GM12891 (cell line): Measurements from ENCODE around the gene CLDN24.
"Not testable (repeated sequence)": the region's sequence is repeated elsewhere in the genome, so short reads cannot be mapped to it uniquely, and the experiment has no call there.

Experiments
- DNase-seq: peaks from one replicate; pipeline ENCODE4 v3.0.0; 2011; ENCODE audit warnings: low spot score; ENCODE audit not compliant: insufficient read length
- FAIRE-seq: peaks from 2 replicates; lab custom pipeline; 2011; peaks lifted over from hg19 to GRCh38; lab: Jason Lieb, UNC
- PAX5 ChIP-seq: IDR thresholded peaks from 2 replicates; pipeline ENCODE4 v1.6.1; 2011; ENCODE audit warnings: low read length, moderate library complexity, mild to moderate bottlenecking; ENCODE audit not compliant: insufficient read depth, severe bottlenecking
- POLR2A ChIP-seq: IDR thresholded peaks from 2 replicates; pipeline ENCODE4 v1.6.1; 2011; ENCODE audit warnings: low read depth, low read length, control low read depth
- POLR2AphosphoS5 ChIP-seq: IDR thresholded peaks from 2 replicates; pipeline ENCODE4 v1.6.1; 2011; ENCODE audit warnings: low read depth, low read length, control low read depth
- POU2F2 ChIP-seq: IDR thresholded peaks from 2 replicates; pipeline ENCODE4 v1.6.1; 2011; ENCODE audit warnings: low read depth, mild to moderate bottlenecking, control low read depth, low read length, moderate library complexity
- SPI1 ChIP-seq: IDR thresholded peaks from 2 replicates; pipeline ENCODE4 v1.6.1; 2011; ENCODE audit warnings: low read depth, low read length, control low read depth
- TAF1 ChIP-seq: IDR thresholded peaks from 2 replicates; pipeline ENCODE4 v1.6.1; 2011; ENCODE audit warnings: low read depth, low read length, control low read depth

The CLDN24 gene

DNA sequence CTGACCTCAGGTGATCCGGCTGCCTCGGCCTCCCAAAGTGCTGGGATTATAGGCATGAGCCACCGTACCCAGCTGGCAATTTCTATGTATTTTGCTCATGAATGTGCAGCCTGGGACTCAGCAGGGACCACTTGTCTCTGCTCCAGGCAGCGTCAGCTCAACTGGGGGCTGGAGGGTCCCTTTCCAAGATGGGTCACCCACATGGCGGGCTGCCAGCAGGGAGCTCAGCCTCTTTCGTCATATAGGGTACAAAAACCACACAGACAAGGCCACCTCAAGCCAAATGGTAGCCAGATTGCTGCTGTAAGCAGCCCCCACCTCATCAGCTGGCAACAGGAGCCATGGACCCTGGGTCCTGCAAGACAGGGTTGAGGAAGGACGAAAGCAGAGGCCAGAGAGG is 2.4 kb upstream of the CLDN24 start:
- TF ChIP-seq POU2F2 (no peak), TAF1 (no peak), POLR2A (no peak), PAX5 (no peak), SPI1 (no peak), POLR2AphosphoS5 (no peak)
- FAIRE-seq (no peak), DNase-seq (no peak)

DNA sequence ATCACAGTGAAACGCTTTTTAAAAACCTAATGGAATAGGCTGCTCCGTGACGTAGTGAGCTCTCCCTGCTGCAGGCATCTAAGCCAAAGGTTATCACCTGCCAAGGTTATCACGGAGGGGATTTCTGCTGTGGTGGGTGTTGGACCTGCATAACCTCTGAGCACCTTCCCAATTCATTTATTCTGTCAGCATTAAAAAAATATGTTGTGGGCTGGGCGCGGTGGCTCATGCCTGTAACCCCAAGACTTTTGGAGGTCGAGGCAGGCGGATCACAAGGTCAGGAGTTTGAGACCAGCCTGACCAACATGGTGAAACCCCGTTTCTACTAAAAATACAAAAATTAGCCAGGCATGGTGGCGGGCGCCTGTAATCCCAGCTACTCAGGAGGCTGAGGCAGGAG is 1.8 kb upstream of the CLDN24 start:
- not testable (repeated sequence) for DNase-seq, FAIRE-seq

DNA sequence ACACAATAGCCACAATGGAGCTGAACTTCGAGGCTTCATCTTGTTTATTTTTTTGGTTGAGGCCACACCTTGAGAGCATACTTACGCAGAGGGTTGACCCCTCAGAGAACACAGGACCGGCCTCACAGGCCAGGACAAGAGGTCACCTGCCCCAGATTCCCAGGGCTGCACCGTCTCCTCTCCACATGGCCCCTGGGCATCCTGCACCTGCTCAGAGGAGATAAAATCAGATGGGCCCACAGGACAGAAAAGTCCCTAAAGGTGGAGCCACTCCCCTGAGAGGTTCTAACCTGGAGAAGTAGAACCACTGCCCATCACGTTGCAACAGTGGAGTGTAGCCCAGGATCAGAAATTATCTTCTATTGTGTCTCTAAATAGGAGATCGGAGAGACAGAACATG is 1.1 kb upstream of the CLDN24 start:
- DNase-seq (no peak), FAIRE-seq (no peak)
- TF ChIP-seq PAX5, result no peak
- no peak for TF ChIP-seq POLR2AphosphoS5
- no peak for TF ChIP-seq POLR2A
- no peak for TF ChIP-seq POU2F2
- no peak for TF ChIP-seq SPI1
- TF ChIP-seq TAF1, result no peak

DNA sequence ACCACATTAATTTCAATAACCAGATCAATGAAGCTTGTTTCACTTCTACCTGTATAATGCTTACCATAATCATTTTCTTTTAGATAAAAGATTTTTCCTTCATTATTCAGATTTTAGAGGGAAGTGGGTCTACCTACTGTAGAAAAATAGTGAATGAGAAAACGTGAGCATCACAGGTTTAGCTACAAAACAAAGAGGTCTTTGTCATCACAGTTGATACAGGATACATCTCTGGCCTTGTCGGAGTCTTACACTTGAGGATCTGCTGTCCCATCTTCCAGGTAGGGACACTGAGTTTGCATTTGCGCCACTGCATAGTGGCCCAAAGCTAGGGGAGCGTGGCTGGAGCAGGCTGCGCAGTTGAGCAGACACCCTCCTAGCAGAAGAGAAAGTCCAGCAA is 710 bp downstream of the CLDN24 start:
- DNase-seq, result no peak
- TF ChIP-seq POU2F2 (no peak), TAF1 (no peak)
- FAIRE-seq, result no peak

DNA sequence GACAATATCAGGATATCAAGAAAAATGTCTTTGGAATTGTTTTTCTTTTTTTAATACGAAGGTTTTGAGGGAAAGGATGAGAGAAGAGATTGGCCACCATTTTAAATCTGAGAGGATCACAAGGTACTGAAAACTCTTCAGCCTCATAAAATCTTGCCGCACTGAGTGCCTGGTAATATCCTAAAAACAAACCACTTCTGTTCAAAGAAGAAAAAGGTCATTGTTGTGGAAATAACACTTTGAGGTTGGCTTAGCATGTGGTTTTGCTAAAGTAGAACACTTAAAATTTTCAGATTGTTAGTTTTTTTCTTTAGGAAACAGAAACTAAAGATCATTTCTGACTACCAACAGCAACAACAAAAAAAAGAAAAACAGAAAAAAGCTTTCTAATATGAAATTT is 1.1 kb downstream of the CLDN24 start:
- no peak for DNase-seq
- FAIRE-seq, result no peak
- TF ChIP-seq PAX5 (no peak), TAF1 (no peak), POU2F2 (no peak), POLR2AphosphoS5 (no peak), POLR2A (no peak), SPI1 (no peak)

DNA sequence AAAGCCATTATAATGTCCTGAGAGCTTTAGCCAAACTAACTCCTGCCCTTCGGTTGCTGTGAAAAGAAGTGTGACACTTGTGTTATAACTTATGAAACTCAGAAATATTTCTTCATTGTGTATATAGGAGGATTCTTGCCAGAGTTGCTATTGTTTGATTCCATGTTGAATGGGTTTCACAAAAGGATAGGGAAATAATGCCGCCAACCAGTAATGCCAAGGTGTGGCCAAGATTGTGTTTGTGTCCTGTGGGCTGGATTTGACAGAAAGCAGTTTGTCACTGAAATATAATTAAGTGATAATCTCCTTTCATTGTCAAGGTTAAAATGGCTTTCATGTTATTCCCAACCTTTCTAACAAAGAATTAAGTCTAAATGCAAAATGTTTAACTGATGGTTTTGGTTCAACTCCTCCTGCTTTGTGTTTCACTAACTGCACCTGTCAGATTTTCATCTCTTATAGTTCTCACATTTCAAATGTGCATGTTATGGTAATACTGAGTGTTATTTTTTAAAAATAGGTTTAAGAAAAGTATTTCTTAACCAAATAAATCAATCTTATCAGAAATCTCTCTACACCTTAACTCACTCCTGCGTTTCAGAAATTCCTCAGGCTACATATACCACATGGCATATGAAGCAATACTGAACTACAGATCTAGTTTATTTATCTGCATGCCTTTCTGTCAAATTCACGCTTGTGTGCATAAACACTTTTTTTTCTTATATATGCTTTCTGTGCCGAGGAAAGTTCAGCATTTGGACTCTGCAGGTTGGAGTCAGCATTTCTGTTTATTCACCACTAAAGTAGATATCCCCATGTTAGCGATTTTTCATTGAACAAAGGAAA is 1.8 kb downstream of the CLDN24 start, which contains the start of gene CLDN22:
CLDN22 (minus strand) TSS at position 66 of the 849 bp plus-strand sequence; CDS start at position 8, 58 bp downstream.
- no peak for TF ChIP-seq POLR2AphosphoS5
- no peak for TF ChIP-seq POU2F2
- no peak for TF ChIP-seq TAF1
- TF ChIP-seq SPI1, result no peak
- TF ChIP-seq PAX5, result no peak
- no peak for TF ChIP-seq POLR2A
- DNase-seq (no peak), FAIRE-seq (no peak)

DNA sequence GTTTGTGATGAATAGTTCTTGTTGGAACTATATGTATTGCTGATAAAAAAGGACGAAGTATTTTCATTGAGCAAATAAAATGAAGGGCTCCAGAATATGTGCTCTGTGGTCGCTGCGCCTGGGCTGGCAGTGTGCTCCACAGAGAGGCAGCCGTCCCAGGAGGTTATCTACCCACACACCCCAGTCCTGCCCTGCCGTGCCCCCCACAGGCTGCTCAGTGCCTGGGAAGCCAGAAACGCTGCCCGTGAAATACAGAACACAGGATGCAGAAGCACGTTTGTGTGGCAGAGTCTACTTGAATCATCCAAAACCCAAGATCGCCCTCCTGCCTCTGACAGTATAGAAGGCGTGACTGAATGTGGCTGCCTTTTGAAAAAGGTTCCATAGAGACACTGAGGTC is 3.6 kb downstream of the CLDN24 start:
- FAIRE-seq (no peak), DNase-seq (no peak)
- TF ChIP-seq PAX5, result no peak
- TF ChIP-seq TAF1, result no peak
- no peak for TF ChIP-seq SPI1
- TF ChIP-seq POU2F2, result no peak
- no peak for TF ChIP-seq POLR2A
- TF ChIP-seq POLR2AphosphoS5, result no peak

DNA sequence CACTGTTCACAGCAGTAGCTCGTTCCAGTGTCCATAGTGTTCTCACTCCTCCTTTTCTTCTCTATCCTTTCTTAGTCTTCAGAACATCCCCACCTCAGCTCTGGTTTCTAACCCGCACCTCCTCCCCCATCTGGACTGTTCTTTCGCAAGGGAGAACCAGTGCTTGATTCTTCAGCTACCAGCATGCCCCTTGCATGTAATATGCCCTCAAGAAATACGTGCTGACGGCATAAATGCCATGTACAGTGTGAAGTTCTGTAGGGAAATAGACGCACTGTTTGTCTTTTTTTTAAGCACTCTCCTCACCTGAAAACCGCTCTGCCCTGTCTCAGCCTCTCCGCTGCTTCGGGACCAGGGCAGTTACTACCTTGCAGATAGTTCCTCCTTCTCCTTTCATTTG is 7.4 kb downstream of the CLDN24 start:
- DNase-seq (no peak), FAIRE-seq (no peak)
- no peak for TF ChIP-seq POLR2A
- no peak for TF ChIP-seq POU2F2
- TF ChIP-seq POLR2AphosphoS5, result no peak
- no peak for TF ChIP-seq TAF1
- TF ChIP-seq SPI1, result no peak
- no peak for TF ChIP-seq PAX5

DNA sequence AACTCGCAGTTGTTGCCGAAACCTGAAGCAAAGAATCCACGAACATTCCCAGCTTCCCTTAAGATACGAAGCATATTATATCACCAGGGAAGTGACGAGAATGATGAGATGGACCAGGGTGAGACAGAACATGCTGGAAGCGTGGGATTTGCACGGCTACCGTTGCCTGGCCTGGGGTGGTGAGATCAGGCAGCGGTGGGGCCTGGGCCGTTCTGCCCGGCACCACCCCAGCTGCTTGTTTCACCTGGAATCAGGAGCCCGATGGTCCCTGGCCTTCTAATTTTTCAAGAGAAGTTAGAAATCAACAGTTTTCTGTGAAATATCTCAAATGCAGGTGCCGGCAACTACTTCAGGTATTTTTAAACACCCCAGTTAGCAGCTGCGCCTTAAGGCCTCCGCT is 7.9 kb downstream of the CLDN24 start:
- no peak for DNase-seq
- TF ChIP-seq POLR2AphosphoS5 (no peak), POLR2A (no peak), TAF1 (no peak), PAX5 (no peak), SPI1 (no peak), POU2F2 (no peak)
- no peak for FAIRE-seq

DNA sequence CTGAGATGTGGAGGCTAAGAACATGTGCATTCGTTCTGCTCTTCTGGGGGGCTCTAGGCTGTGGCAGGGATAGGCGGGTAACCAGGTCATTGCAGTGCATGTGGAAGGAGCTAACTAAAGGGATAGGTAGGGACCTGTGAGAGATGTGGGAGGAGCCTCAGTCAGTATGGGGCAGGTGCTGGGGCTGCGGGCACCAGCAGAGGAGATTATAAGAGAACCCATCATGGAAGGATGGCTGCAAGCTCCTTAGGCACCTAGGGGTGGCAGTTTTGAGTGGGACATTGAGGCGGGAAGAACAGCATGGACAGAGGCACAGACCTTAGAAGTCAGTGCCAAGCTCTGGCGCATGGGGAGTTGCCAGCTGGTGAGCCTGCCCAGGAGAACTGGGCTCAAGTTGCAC is 9.4 kb downstream of the CLDN24 start:
- TF ChIP-seq POLR2A, result no peak
- no peak for TF ChIP-seq PAX5
- no peak for TF ChIP-seq POLR2AphosphoS5
- no peak for TF ChIP-seq POU2F2
- no peak for TF ChIP-seq TAF1
- no peak for TF ChIP-seq SPI1
- no peak for FAIRE-seq

More for the DNA sequence above, 9.4 kb downstream of the CLDN24 start:
- DNase-seq, result no peak
